NCI-H1092 (cell line): Measurements from ENCODE around the gene ERVV-1.
"Not testable (repeated sequence)": the region's sequence is repeated elsewhere in the genome, so short reads cannot be mapped to it uniquely, and the experiment has no call there.

Experiments
- DNase-seq: peaks from one replicate; lab custom pipeline; 2025; lab: John Stamatoyannopoulos, UW

The ERVV-1 gene

DNA sequence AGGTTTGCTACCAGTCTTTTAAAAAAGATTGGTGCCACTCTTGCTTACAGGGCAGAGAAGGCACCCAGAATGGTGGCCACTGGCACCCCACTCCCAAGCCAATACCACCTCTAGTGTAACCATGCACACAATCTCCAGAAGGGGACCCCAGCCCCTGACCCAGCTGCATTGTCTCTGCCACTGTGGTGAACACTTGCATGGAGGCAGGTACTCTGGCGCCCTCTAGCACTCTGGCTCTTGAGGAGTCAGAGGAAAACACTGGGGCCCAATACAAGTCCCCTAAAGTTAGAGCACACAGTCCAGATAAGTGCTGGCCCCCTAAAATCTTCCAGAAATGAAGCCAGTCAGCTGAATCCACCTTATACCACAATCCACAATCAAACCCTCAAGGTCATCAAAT, 6.0 kb downstream of the ERVV-1 start:
- no peak for DNase-seq

DNA sequence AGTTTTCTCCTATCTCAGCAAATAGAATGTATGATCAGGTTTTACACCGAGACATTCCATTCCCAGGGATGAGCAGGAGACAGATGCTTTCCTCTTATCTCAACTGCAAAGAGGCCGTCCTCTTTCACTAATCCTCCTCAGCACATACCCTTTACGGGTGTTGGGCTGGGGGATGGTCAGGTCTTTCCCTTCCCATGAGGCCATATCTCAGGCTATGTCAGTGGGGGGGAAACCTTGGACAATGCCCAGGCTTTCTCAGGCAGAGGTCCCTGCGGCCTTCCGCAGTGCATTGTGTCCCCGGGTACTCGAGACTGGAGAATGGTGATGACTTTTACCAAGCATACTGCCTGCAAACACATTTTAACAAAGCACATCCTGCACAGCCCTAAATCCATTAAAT, 14.6 kb downstream of the ERVV-1 start:
- DNase-seq, result not testable (repeated sequence)

DNA sequence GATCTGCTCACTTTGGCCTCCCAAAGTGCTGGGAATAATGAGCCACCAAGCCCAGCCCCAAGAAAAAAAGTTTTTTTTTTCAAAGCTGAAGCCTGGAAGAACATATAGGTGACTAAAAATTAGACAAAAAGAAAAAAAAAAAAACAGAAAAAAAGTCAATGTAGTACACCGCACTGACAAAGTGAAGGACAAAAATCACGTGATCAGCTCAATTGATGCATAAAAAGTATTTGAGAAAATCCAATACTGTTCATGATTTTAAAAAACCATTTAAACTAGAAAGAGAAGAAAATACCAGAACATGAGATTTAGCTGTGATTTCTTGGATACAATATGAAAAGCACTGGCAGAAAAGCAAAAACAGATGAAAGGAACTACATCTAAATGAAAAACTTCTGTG, 20.3 kb downstream of the ERVV-1 start:
- no peak for DNase-seq

DNA sequence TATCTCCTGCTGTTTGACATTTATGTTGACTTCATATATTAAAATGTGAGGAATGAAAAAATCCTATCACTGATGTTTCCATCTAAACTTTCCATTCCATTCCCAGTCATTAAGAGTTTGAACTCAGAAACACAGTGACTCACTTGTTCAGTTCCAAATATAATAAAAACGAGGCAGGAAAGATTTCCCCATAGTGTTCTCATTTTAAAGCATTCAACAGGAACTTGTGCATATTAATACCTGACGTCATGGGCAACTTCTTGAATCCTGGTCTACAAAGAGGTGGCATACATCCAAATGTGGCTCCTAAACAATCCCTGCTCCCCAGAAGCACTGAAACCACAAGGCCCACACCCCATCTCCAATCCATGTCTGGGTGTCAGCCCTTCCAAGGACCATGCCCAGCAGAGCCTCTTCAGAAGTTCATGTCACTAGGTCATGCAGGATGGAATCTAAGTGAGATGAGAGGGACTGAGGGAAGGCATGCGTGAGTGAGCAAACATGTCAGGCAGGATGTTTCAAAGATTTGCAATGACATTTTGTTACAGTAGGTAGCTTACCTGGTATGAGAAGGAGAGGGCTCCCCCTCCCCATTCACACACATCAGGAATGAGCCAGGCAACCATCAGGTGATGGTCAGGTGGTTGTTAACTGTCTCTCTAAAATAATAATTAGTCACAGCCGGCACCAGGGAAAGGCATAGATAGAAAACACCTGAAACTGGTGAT, 21.4 kb downstream of the ERVV-1 start:
- DNase-seq, result no peak

DNA sequence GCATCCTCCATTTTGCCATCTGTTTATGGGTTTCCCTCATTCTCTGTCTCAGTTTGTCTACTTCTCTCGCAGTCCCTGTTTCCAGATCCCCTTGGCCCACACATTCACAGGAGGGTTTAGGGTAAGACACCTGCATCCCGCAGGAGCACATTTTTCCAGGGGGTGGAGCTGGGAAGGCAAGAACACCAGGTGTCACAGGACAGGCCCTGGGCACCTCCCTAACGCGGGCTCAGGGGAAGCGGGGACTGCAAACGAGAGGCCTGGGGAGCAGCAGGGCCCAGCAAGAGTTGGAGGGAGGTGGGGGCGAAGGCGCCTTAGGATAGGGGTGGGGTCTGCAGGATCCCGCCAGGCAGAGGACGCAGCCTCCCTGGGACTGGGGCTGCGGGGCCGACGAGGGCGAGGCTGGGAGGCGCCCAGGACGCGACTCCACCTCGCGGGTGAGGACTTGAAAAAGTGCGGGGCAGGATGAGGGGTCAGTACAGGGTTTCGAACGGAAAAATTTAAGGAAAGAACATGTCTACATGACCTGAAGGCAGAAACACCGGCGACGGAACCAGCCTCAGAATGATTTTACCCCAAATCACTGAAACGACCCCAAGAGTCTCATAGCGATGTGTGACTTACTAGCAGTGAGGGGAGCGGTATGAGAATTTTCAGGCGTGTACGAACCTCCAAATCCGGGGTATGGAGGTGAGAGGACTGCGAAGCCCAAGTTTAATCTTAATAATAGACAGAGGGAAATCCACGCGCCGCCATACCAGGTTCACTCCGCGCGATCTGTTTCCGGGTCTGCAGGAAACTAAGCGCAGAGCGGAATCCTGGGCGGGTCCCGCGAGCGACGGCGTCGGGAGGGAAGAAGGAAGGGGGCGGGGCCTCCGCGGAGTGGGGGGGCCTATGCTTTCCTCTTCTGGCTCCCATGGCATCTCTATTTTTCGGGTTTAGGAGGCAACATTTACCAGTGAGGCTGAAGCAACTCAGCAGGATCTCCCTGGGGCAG, 23.7 kb downstream of the ERVV-1 start:
- no peak for DNase-seq

DNA sequence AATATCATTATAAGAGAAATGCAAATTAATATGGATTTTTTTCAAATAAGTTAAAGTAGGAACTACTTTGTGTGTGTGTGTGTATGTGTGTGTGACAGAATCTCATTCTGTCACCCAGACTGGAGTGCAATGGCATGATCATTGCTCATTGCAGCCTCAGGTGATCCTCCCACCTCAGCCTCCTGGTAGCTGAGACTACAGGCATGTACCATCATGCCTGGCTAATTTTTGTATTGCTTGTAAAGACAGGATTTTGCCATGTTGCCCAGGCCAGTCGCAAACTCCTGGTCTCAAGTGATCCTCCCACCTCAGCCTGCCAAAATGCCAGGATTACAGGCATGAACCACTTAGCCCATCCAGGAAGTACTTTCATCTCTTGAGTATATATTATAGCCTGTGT, 27.6 kb downstream of the ERVV-1 start:
- DNase-seq, result no peak

DNA sequence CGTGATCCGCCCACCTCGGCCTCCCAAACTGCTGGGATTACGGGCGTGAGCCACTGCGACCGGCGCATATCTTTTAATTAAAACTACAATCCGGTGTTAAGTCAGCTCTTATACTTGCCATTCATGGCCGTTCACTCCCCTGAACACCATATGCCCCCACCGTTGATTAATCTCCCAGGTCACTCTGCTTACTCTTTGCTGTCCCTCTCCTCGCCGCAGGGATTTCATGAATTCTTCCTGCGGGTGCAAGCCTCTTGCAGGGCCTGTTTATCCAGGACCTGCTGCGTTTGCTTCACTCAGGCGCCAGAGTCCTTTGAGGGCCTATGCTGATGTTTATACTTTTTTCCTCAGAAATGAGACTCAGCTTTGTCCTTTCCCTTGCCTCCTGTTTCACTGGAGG, 31.8 kb downstream of the ERVV-1 start:
- no peak for DNase-seq

DNA sequence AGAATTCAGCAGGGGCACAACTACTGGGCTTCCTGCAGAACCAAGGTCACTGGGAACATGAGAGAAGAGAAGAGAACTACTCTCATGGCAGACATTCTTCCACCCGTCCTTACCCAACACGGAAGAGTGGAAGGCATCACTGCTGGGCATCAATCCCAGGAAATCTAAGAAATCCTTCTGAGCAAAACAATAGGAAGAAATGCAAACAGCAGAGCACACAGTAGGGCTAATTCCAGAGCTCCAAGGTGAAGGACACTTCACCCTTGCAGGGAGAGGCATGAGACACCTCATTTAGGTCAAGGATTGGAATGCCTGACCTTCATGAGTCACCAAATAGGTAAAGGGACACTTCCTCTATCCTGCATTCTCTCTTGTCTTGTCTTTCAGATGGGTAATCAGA, 33.7 kb downstream of the ERVV-1 start:
- no peak for DNase-seq

DNA sequence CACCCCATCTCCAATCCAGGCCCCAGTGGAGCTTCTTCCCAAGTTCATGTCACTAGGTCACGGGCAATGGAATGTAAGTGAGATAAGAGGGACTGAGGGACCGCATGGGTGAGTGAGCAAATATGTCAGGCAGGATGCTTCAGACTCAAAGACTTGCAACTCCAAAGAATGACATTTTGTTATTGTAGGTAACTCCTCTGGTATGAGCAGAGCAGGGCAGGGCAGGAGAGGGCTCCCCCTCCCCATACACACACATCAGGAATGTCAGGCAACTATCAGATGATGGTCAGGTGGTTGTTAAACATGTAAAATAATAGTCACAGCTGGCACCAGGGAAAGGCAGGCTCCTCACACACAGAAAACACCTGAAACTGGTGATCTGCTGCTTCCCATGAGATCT, 41.4 kb downstream of the ERVV-1 start:
- no peak for DNase-seq

DNA sequence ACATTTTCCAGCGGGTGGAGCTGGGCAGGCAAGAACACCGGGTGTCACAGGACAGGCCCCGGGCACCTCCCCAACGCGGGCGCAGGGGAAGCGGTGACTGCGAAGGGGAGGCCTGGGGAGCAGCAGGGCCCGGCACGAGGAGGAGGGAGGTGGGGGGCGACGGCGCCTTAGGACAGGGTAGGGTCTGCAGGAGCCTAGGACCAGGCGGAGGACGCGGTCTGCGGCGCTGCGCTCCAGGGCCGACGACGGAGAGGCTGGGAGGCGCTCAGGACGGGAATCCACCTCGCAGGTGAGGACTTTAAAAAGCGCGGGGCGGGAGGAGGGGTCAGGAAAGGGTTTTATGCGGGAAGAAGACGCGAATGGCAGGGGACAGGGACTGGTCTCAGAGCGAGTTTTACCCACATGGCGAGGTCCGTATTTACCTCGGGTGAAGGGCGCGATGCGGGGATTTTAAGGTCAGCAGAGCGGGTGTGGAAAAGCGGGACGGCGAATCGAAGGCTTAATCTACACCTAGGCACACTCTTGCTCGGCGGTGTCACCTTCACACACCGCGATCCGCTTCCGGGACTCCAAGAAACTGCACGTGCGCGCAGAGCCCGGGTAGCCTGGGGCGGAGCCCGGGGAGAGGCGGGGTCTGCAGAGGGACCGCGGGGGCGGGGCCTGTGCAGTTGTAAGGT, 44.3 kb downstream of the ERVV-1 start:
- DNase-seq, result no peak
